WTC11 (cell line): ENCODE results near the gene DDX25. TPM values are rescaled to one million over a fixed set of nuclear protein-coding genes. Genes with fewer than 3 reads are reported as not detected.

Experiments
- ATAC-seq: fragments of 200-7000 bp; cut with Tn5 transposase; 2 replicates; pipeline ENCODE4 v1.10.0; 2021; ENCODE audit warnings: mild to moderate bottlenecking, moderate library complexity
- CTCF ChIA-PET: fragments of 300-600 bp; sonication (Branson Sonifier 250); formaldehyde crosslinking; loops from one replicate; lab custom pipeline; 2021; ENCODE audit warnings: antibody characterized with exemption; lab: Charles Lee
- POLR2A ChIA-PET: fragments of 350-600 bp; sonication (Branson Sonifier 250); formaldehyde crosslinking; loops from one replicate; lab custom pipeline; 2021; ENCODE audit warnings: antibody characterized with exemption; lab: Charles Lee
- DNase-seq: peaks from one replicate; pipeline ENCODE4 v3.0.0; 2021; ENCODE audit warnings: low spot score
- H3K27ac Mint-ChIP-seq: 2 replicates; pipeline ENCODE4 v1.8.0; 2021; ENCODE audit warnings: mixed read lengths
- H3K27me3 Mint-ChIP-seq: 2 replicates; pipeline ENCODE4 v1.8.0; 2021; ENCODE audit warnings: low read depth, mild to moderate bottlenecking, moderate library complexity, mixed read lengths
- H3K36me3 Mint-ChIP-seq: 2 replicates; pipeline ENCODE4 v1.8.0; 2021; ENCODE audit warnings: mixed read lengths
- H3K4me1 Mint-ChIP-seq: 2 replicates; pipeline ENCODE4 v1.8.0; 2022; ENCODE audit warnings: mixed read lengths
- H3K4me3 Mint-ChIP-seq: 2 replicates; pipeline ENCODE4 v1.8.0; 2021; ENCODE audit warnings: mild to moderate bottlenecking, moderate library complexity, mixed read lengths
- H3K9me3 Mint-ChIP-seq: 2 replicates; pipeline ENCODE4 v1.8.0; 2021; ENCODE audit warnings: mixed read lengths
- CREB1 ChIP-seq: sonication (generic); formaldehyde crosslinking; IDR thresholded peaks from 2 replicates; pipeline ENCODE4 v1.8.0; 2023; ENCODE audit warnings: mild to moderate bottlenecking, missing genetic modification reagents
- CREM ChIP-seq: sonication (generic); formaldehyde crosslinking; IDR thresholded peaks from 2 replicates; pipeline ENCODE4 v1.8.1; 2022; ENCODE audit warnings: mild to moderate bottlenecking, missing genetic modification reagents, moderate library complexity
- E2F1 ChIP-seq: sonication (generic); formaldehyde crosslinking; IDR thresholded peaks from 2 replicates; pipeline ENCODE4 v1.8.0; 2022; ENCODE audit warnings: mild to moderate bottlenecking, missing genetic modification reagents
- FOXJ3 ChIP-seq: sonication (generic); formaldehyde crosslinking; IDR thresholded peaks from 2 replicates; pipeline ENCODE4 v1.9.0; 2021; ENCODE audit warnings: missing genetic modification reagents, mild to moderate bottlenecking, borderline replicate concordance
- FOXK1 ChIP-seq: sonication (generic); formaldehyde crosslinking; IDR thresholded peaks from 2 replicates; pipeline ENCODE4 v1.8.0; 2022; ENCODE audit warnings: mild to moderate bottlenecking, moderate library complexity, missing genetic modification reagents
- GABPB1 ChIP-seq: sonication (generic); formaldehyde crosslinking; IDR thresholded peaks from 2 replicates; pipeline ENCODE4 v1.8.1; 2023; ENCODE audit warnings: mild to moderate bottlenecking, missing genetic modification reagents
- HMGA2 ChIP-seq: fragments of 250-450 bp; sonication (Bioruptor Pico); IDR thresholded peaks from 2 replicates; pipeline ENCODE4 v1.4.0; 2021; ENCODE audit warnings: mild to moderate bottlenecking, moderate library complexity
- IRF1 ChIP-seq: sonication (generic); formaldehyde crosslinking; IDR thresholded peaks from 2 replicates; pipeline ENCODE4 v1.8.0; 2023; ENCODE audit warnings: missing genetic modification reagents
- JAZF1 ChIP-seq: fragments of 250-450 bp; sonication (Bioruptor Pico); IDR thresholded peaks from 2 replicates; pipeline ENCODE4 v1.9.0; 2021; ENCODE audit warnings: moderate library complexity, mild to moderate bottlenecking, inconsistent platforms
- KAT7 ChIP-seq: sonication (generic); formaldehyde crosslinking; IDR thresholded peaks from 2 replicates; pipeline ENCODE4 v1.8.1; 2023; ENCODE audit warnings: missing genetic modification reagents, mild to moderate bottlenecking, borderline replicate concordance
- MAX ChIP-seq: sonication (generic); formaldehyde crosslinking; IDR thresholded peaks from 2 replicates; pipeline ENCODE4 v1.8.0; 2022; ENCODE audit warnings: mild to moderate bottlenecking, missing genetic modification reagents
- STAT6 ChIP-seq: sonication (generic); formaldehyde crosslinking; conservative IDR thresholded peaks from 2 replicates; pipeline ENCODE4 v1.8.1; 2023; ENCODE audit warnings: mild to moderate bottlenecking, low read depth, missing genetic modification reagents, moderate library complexity
- ZNF263 ChIP-seq: sonication (generic); formaldehyde crosslinking; IDR thresholded peaks from 2 replicates; pipeline ENCODE4 v1.8.1; 2022; ENCODE audit warnings: low read depth, mild to moderate bottlenecking, moderate library complexity, missing genetic modification reagents
- ZNF423 ChIP-seq: fragments of 250-450 bp; sonication (Bioruptor Pico); IDR thresholded peaks from 2 replicates; pipeline ENCODE4 v2.1.2; 2022; ENCODE audit warnings: mild to moderate bottlenecking, moderate library complexity
- ZNF671 ChIP-seq: fragments of 250-450 bp; sonication (Bioruptor Pico); IDR thresholded peaks from 2 replicates; pipeline ENCODE4 v1.8.0; 2021; ENCODE audit warnings: mild to moderate bottlenecking
- total RNA-seq: library from RNA; stranded (reverse); gene quantifications from 3 replicates; pipeline ENCODE4 v1.2.3, GENCODE V29; 2021
- TF ChIP-seq, protein P1 (sequence below): fragments of 250-450 bp; sonication (Bioruptor Pico); conservative IDR thresholded peaks from 2 replicates; pipeline ENCODE4 v1.9.0; 2021; ENCODE audit warnings: mild to moderate bottlenecking
- TF ChIP-seq, protein P2 (sequence below): sonication (generic); formaldehyde crosslinking; IDR thresholded peaks from 2 replicates; pipeline ENCODE4 v1.8.1; 2022; ENCODE audit warnings: mild to moderate bottlenecking, moderate library complexity, missing genetic modification reagents

The DDX25 gene
- total RNA-seq, 1 experiment from 2014 or later = 17.5 TPM

- CTCF ChIA-PET = interaction anchor here (0.6 to 2.4 kb wide), 13 partner anchors 11 to 810 kb away, joined by 3 to 24 read pairs (median 3); partner anchors contain the start of genes CHEK1 and HYLS1
- H3K36me3 Mint-ChIP-seq = peaks cover 24% of the 10 kb centered on the region
- DNase-seq (peak; percentile 87), ATAC-seq (peak; percentile 87)
- peak within 1 kb of the TSS; percentile 93 for H3K27ac Mint-ChIP-seq
- peak within 1 kb of the TSS; percentile 96 for H3K4me3 Mint-ChIP-seq
- H3K9me3 Mint-ChIP-seq = no peaks in the 10 kb centered on the region
- peaks cover 10% of the 10 kb centered on the region for H3K4me1 Mint-ChIP-seq
- peaks cover 29% of the 10 kb centered on the region for H3K27me3 Mint-ChIP-seq
- TF ChIP-seq ZNF263 (CRISPR knock-in tag) (no peak), CREM (CRISPR knock-in tag) (peak; percentile 76; the same call in 1 of the 2 replicates), GABPB1 (0 out of 2 replicates have a peak, but pooled peaks have one; percentile 30)
- POLR2A ChIA-PET = interaction anchor here (0.6 to 1.1 kb wide), 3 partner anchors 11 to 439 kb away, joined by 3 to 16 read pairs (median 6); partner anchors contain the start of gene HYLS1
Observed at GRCh38 chr11:125902927-125903710, 1.2 kb upstream of the DDX25 start, which contains the start of gene PUS3. PUS3 (minus strand) TSS chr11:125903206; CDS start chr11:125896284, 6,922 bp downstream.

- ChIA-PET POLR2A (no interaction called here), CTCF (no interaction called here)
Observed at GRCh38 chr11:125904678-125905077, 370 bp downstream of the DDX25 start.

DNA sequence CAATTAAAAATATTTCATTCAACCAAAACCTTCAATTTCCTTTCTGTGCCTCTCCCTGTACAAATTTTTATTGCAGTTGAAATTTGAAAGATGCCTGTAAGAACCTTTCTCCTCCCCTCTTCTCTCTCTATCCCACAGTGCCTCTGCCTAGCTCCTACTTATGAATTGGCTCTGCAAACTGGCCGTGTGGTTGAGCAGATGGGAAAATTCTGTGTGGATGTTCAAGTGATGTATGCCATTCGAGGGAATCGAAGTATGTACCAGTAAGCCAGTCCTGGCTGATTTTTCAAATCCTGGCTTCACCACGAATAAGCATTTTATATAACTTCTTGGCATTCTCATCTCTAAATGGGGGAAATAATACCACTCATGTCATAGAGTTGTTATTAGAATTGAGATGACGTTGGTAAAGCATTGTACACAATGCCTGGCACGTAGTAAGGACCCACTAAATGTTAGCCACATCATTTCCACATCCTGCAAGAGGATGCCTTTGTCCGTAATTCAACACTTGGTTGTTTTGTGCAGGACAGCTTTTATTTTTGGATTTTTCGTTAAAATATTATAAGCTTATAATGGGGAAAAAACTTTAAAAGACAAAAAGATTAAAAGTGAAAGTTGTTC lies 6.0 kb downstream of the DDX25 start:
- ChIA-PET POLR2A (no interaction called here), CTCF (no interaction called here)
- no peak for ATAC-seq
- H3K9me3 Mint-ChIP-seq = no peaks in the 10 kb centered on the region
- H3K27me3 Mint-ChIP-seq = peaks cover 10% of the 10 kb centered on the region
- no peak overlapping the region for H3K4me3 Mint-ChIP-seq
- no peak for DNase-seq
- peaks cover 9% of the 10 kb centered on the region for H3K36me3 Mint-ChIP-seq
- no peaks in the 10 kb centered on the region for H3K4me1 Mint-ChIP-seq
- no peak overlapping the region for H3K27ac Mint-ChIP-seq
- TF ChIP-seq E2F1 (CRISPR knock-in tag) (no peak), ZNF423 (CRISPR knock-in tag) (no peak), FOXK1 (no peak), HMGA2 (CRISPR knock-in tag) (no peak)
- TF ChIP-seq, protein P1, sequence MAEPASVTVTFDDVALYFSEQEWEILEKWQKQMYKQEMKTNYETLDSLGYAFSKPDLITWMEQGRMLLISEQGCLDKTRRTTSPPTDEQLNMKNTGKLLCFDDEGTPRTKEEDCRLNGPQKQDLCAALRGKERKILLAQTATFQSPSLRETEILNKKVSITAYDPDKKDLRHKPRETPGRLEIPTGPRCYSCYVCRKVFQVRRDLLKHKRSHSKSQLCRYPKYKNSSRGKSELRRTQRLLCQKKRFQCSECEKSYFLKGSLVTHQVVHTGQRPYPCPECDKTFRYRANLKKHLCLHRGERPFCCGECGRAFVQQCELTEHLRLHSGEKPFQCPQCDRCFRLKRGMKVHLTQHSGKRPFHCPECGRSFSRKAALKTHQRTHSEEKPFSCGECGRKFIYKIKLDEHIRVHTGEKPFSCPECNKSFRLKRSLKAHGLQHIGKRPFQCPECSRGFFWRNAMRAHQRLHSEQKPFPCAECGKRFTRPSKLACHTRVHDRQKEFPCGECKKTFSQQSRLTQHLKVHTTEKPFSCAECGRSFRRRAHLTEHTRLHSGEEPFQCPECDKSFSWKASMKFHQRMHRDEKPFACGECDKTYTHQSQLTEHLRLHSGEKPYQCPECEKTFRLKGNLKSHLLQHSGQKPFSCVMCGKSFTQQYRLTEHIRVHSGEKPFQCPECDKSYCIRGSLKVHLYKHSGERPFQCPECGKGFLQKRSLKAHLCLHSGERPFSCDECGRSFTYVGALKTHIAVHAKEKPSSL = no peak
- TF ChIP-seq, protein P2, sequence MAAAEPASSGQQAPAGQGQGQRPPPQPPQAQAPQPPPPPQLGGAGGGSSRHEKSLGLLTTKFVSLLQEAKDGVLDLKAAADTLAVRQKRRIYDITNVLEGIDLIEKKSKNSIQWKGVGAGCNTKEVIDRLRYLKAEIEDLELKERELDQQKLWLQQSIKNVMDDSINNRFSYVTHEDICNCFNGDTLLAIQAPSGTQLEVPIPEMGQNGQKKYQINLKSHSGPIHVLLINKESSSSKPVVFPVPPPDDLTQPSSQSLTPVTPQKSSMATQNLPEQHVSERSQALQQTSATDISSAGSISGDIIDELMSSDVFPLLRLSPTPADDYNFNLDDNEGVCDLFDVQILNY (CRISPR knock-in tag) = no peak

More at GRCh38 chr11:125904678-125905077, 370 bp downstream of the DDX25 start:
- no peak overlapping the region for H3K27ac Mint-ChIP-seq
- H3K27me3 Mint-ChIP-seq = peaks cover 29% of the 10 kb centered on the region
- 0 out of 2 replicates have a peak, but pooled peaks have one; percentile 32 for TF ChIP-seq ZNF671
- TF ChIP-seq KAT7 (CRISPR knock-in tag) = no peak
- peak; percentile 3; the same call in 1 of the 2 replicates for TF ChIP-seq MAX (CRISPR knock-in tag)
- TF ChIP-seq STAT6 = 0 out of 2 replicates have a peak, but pooled peaks have one; percentile 39
- no peak for TF ChIP-seq JAZF1
- TF ChIP-seq ZNF263 (CRISPR knock-in tag) = no peak
- TF ChIP-seq CREB1 (CRISPR knock-in tag) = peak; percentile 9; the same call in 1 of the 2 replicates
- TF ChIP-seq IRF1 = no peak
- TF ChIP-seq FOXJ3 (CRISPR knock-in tag) = 0 out of 2 replicates have a peak, but pooled peaks have one; percentile 4
- peaks cover 10% of the 10 kb centered on the region for H3K4me1 Mint-ChIP-seq
- peak overlapping the region; percentile 62 for H3K4me3 Mint-ChIP-seq
- no peaks in the 10 kb centered on the region for H3K9me3 Mint-ChIP-seq
- no peak for ATAC-seq
- H3K36me3 Mint-ChIP-seq = peaks cover 17% of the 10 kb centered on the region
- no peak for DNase-seq
